HepG2 (cell line): ENCODE results near the gene TSKU. TPM values are rescaled to one million over a fixed set of nuclear protein-coding genes. Genes with fewer than 3 reads are reported as not detected.

Source experiments
- AHR ChIP-seq: IDR thresholded peaks from 2 replicates; pipeline ENCODE4 v1.6.1; 2018; ENCODE audit warnings: missing genetic modification reagents, missing compliant biosample characterization
- ATF7 ChIP-seq, 2 experiments: fragments of 450-650 bp in 1 of 2; sonication (generic) in 1 of 2; formaldehyde crosslinking in 1 of 2; IDR thresholded peaks; 2 replicates each; pipeline versions ENCODE4 v1.4.0 to v1.6.1; 2016 to 2020; ENCODE audit warnings: antibody characterized with exemption in 1 of 2, mild to moderate bottlenecking in 1 of 2, missing genetic modification reagents in 1 of 2
- CCAR2 ChIP-seq: fragments of 200-400 bp; formaldehyde crosslinking; optimal IDR thresholded peaks from 2 replicates; pipeline ENCODE3; 2018; ENCODE audit warnings: low read depth, mild to moderate bottlenecking, low read length, moderate library complexity
- CENPT ChIP-seq: sonication (generic); formaldehyde crosslinking; IDR thresholded peaks from 2 replicates; pipeline ENCODE4 v1.8.0; 2022; ENCODE audit warnings: low read depth, mild to moderate bottlenecking, moderate library complexity, missing genetic modification reagents
- ELF3 ChIP-seq: IDR thresholded peaks from 2 replicates; pipeline ENCODE4 v1.6.1; 2016; ENCODE audit warnings: missing genetic modification reagents, missing compliant biosample characterization
- FOXJ3 ChIP-seq: sonication (generic); formaldehyde crosslinking; IDR thresholded peaks from 2 replicates; pipeline ENCODE4 v1.4.0; 2020; ENCODE audit warnings: missing genetic modification reagents, mild to moderate bottlenecking, borderline replicate concordance
- HMGXB4 ChIP-seq, 2 experiments: sonication (generic) in 1 of 2; formaldehyde crosslinking in 1 of 2; IDR thresholded peaks; 2 replicates each; pipeline versions ENCODE4 v1.4.0 to v1.6.1; 2018 to 2020; ENCODE audit warnings: missing genetic modification reagents in 2 of 2, borderline replicate concordance in 1 of 2, low read depth in 1 of 2, mild to moderate bottlenecking in 1 of 2, missing biosample characterization in 1 of 2
- KAT8 ChIP-seq: IDR thresholded peaks from 2 replicates; pipeline ENCODE4 v1.6.1; 2016; ENCODE audit warnings: missing genetic modification reagents, missing compliant biosample characterization
- KDM2A ChIP-seq: sonication (generic); formaldehyde crosslinking; IDR thresholded peaks from 2 replicates; pipeline ENCODE4 v1.4.0; 2020; ENCODE audit warnings: low read depth, missing genetic modification reagents, borderline replicate concordance
- MTA1 ChIP-seq: sonication (generic); formaldehyde crosslinking; IDR thresholded peaks from 2 replicates; pipeline ENCODE4 v1.4.0; 2020; ENCODE audit warnings: missing genetic modification reagents, mild to moderate bottlenecking, borderline replicate concordance
- NFKB2 ChIP-seq: sonication (generic); formaldehyde crosslinking; IDR thresholded peaks from 2 replicates; pipeline ENCODE4 v1.4.0; 2020; ENCODE audit warnings: missing genetic modification reagents, borderline replicate concordance
- NONO ChIP-seq, 2 experiments: fragments of 450-650 bp in 1 of 2; sonication (generic) in 1 of 2; formaldehyde crosslinking in 1 of 2; IDR thresholded peaks in 1 of 2; conservative IDR thresholded peaks in 1 of 2; 2 replicates each; pipeline versions ENCODE4 v1.6.1 to v1.8.0; 2017 to 2022; ENCODE audit warnings: mild to moderate bottlenecking in 1 of 2, missing genetic modification reagents in 1 of 2, moderate library complexity in 1 of 2
- PITX1 ChIP-seq: sonication (generic); formaldehyde crosslinking; IDR thresholded peaks from 2 replicates; pipeline ENCODE4 v1.5.1; 2020; ENCODE audit warnings: mild to moderate bottlenecking, missing genetic modification reagents
- PPARG ChIP-seq: conservative IDR thresholded peaks from 2 replicates; pipeline ENCODE4 v1.6.1; 2016; ENCODE audit warnings: missing biosample characterization, missing genetic modification reagents
- PTBP1 ChIP-seq: fragments of 200-400 bp; formaldehyde crosslinking; IDR thresholded peaks from 2 replicates; pipeline ENCODE4 v1.6.1; 2018; ENCODE audit warnings: low read length, low read depth; ENCODE audit not compliant: poor library complexity, severe bottlenecking
- SOX13 ChIP-seq, 3 experiments: fragments of 450-650 bp in 1 of 3; sonication (generic) in 1 of 3; formaldehyde crosslinking in 1 of 3; IDR thresholded peaks in 2 of 3; conservative IDR thresholded peaks in 1 of 3; 2 replicates each; pipeline versions ENCODE4 v1.5.0 to v1.6.1; 2016 to 2020; ENCODE audit warnings: antibody characterized with exemption in 1 of 3, mild to moderate bottlenecking in 1 of 3, missing compliant biosample characterization in 1 of 3, missing genetic modification reagents in 1 of 3, moderate library complexity in 1 of 3
- SP5 ChIP-seq: IDR thresholded peaks from 2 replicates; pipeline ENCODE4 v1.6.1; 2016; ENCODE audit warnings: low read depth, borderline replicate concordance
- THAP11 ChIP-seq: IDR thresholded peaks from 2 replicates; pipeline ENCODE4 v1.6.1; 2016; ENCODE audit warnings: missing biosample characterization, missing genetic modification reagents
- YEATS2 ChIP-seq: sonication (generic); formaldehyde crosslinking; IDR thresholded peaks from 2 replicates; pipeline ENCODE4 v1.4.0; 2020; ENCODE audit warnings: missing genetic modification reagents, borderline replicate concordance
- YY1 ChIP-seq: IDR thresholded peaks from 2 replicates; pipeline ENCODE4 v1.6.1; 2011; ENCODE audit warnings: low read length, low read depth, moderate library complexity, mild to moderate bottlenecking; ENCODE audit not compliant: insufficient read depth, insufficient replicate concordance
- ZBTB10 ChIP-seq: sonication (generic); formaldehyde crosslinking; IDR thresholded peaks from 2 replicates; pipeline ENCODE4 v1.4.0; 2020; ENCODE audit warnings: missing genetic modification reagents, borderline replicate concordance
- ZNF501 ChIP-seq: sonication (generic); formaldehyde crosslinking; IDR thresholded peaks from 2 replicates; pipeline ENCODE4 v1.5.1; 2020; ENCODE audit warnings: mild to moderate bottlenecking, moderate library complexity, missing genetic modification reagents
- ZNF543 ChIP-seq: sonication (generic); formaldehyde crosslinking; IDR thresholded peaks from 2 replicates; pipeline ENCODE4 v1.4.0; 2020; ENCODE audit warnings: mild to moderate bottlenecking, missing genetic modification reagents
- ZNF605 ChIP-seq: sonication (generic); formaldehyde crosslinking; IDR thresholded peaks from 2 replicates; pipeline ENCODE4 v1.8.0; 2022; ENCODE audit warnings: mild to moderate bottlenecking, missing genetic modification reagents
- polyA plus RNA-seq, 8 experiments: library from polyadenylated mRNA; depleted of rRNA in 3 of 8; stranded (reverse) in 7 of 8; unstranded in 1 of 8; fragments of >200 nt; fragmentation: Illumina TruSeq in 4 of 8; extraction: Trizol in 4 of 8; gene quantifications; 2 replicates each; pipeline versions ENCODE4 v1.2.1 to v1.2.3, GENCODE V29; 2011 to 2016; ENCODE audit warnings: low read depth in 4 of 8, missing spikeins in 1 of 8, mixed read lengths in 1 of 8; ENCODE audit not compliant: insufficient read depth in 1 of 8
- total RNA-seq, 5 experiments: library from RNA; depleted of rRNA; stranded (reverse); fragments of >200 nt; fragmentation: Illumina TruSeq; extraction: Trizol; gene quantifications; 2 replicates each; pipeline ENCODE4 v1.2.3, GENCODE V29; 2016; ENCODE audit warnings: low read depth in 1 of 5

TSKU gene
- total and polyA plus RNA-seq, 2 of the 13 experiments (the other 11 are each of a cell fraction or from before 2014, with no cell fraction given), result 20.3 to 21.4 TPM

GRCh38 chr11:76781046-76781801 lies 1.9 kb upstream of the TSKU start (continued):
- TF ChIP-seq SOX13 (IDR thresholded peaks at IDR 0.05) (no peak; the same call in 1 of the 2 replicates), SOX13 (CRISPR knock-in tag; conservative IDR thresholded peaks at IDR 0.05 in 1 of 2, IDR thresholded peaks at IDR 0.05 in 1 of 2) (peak in 1 of 2 experiments; percentile 43; a peak in 2 of 4 replicates), ZBTB10 (CRISPR knock-in tag) (no peak), ZNF605 (peak; percentile 29; the same call in 1 of the 2 replicates), CCAR2 (peak; percentile 60), NONO (IDR thresholded peaks at IDR 0.05) (no peak), NONO (CRISPR knock-in tag; conservative IDR thresholded peaks at IDR 0.05) (0 out of 2 replicates have a peak, but pooled peaks have one; percentile 17), PITX1 (CRISPR knock-in tag) (peak; percentile 26; the same call in 1 of the 2 replicates), THAP11 (peak; percentile 20; the same call in 1 of the 2 replicates), ZNF501 (CRISPR knock-in tag) (peak; percentile 39; the same call in 1 of the 2 replicates), SP5 (CRISPR knock-in tag) (peak; percentile 52; the same call in 1 of the 2 replicates), PTBP1 (no peak), ZNF543 (CRISPR knock-in tag) (peak; percentile 26; the same call in 1 of the 2 replicates), KAT8 (CRISPR knock-in tag) (peak; percentile 48), ELF3 (CRISPR knock-in tag) (peak; percentile 80), KDM2A (CRISPR knock-in tag) (peak; percentile 42; the same call in 1 of the 2 replicates), CENPT (CRISPR knock-in tag) (no peak), YEATS2 (no peak), MTA1 (CRISPR knock-in tag) (0 out of 2 replicates have a peak, but pooled peaks have one; percentile 38), AHR (CRISPR knock-in tag) (no peak), FOXJ3 (CRISPR knock-in tag) (no peak), NFKB2 (CRISPR knock-in tag) (no peak), ATF7 (IDR thresholded peaks at IDR 0.05) (no peak), ATF7 (CRISPR knock-in tag; IDR thresholded peaks at IDR 0.05) (no peak), YY1 (peak; percentile 30), HMGXB4 (CRISPR knock-in tag; IDR thresholded peaks at IDR 0.05; ENCODE audit: borderline replicate concordance in 1 of 2, low read depth in 1 of 2) (peak in 1 of 2 experiments; percentile 25; a peak in 1 of 4 replicates), PPARG (CRISPR knock-in tag) (0 out of 2 replicates have a peak, but pooled peaks have one; percentile 10)
